Ishikawa (cell line): ENCODE measurements around the gene EVPL.

Source experiments
- CEBPB ChIP-seq: IDR thresholded peaks from 2 replicates; pipeline ENCODE4 v1.6.1; 2012
- CREB1 ChIP-seq: IDR thresholded peaks from 2 replicates; pipeline ENCODE4 v1.6.1; 2012; ENCODE audit warnings: low read depth
- EGR1 ChIP-seq: IDR thresholded peaks from 2 replicates; pipeline ENCODE4 v1.6.1; 2012
- EP300 ChIP-seq: IDR thresholded peaks from 2 replicates; pipeline ENCODE4 v1.6.1; 2012; ENCODE audit warnings: borderline replicate concordance
- FOXM1 ChIP-seq: IDR thresholded peaks from 2 replicates; pipeline ENCODE4 v1.6.1; 2012; ENCODE audit warnings: low read depth, borderline replicate concordance
- MAX ChIP-seq: IDR thresholded peaks from 2 replicates; pipeline ENCODE4 v1.6.1; 2012
- NFIC ChIP-seq: IDR thresholded peaks from 2 replicates; pipeline ENCODE4 v1.6.1; 2012
- RAD21 ChIP-seq: IDR thresholded peaks from 2 replicates; pipeline ENCODE4 v1.6.1; 2012; ENCODE audit warnings: low read depth
- REST ChIP-seq: IDR thresholded peaks from 2 replicates; pipeline ENCODE4 v1.6.1; 2012; ENCODE audit warnings: low read depth, mild to moderate bottlenecking
- TAF1 ChIP-seq: IDR thresholded peaks from 2 replicates; pipeline ENCODE4 v1.6.1; 2012; ENCODE audit warnings: low read depth, mild to moderate bottlenecking
- TCF12 ChIP-seq: IDR thresholded peaks from 2 replicates; pipeline ENCODE4 v1.6.1; 2012; ENCODE audit warnings: low read depth
- TEAD4 ChIP-seq: IDR thresholded peaks from 2 replicates; pipeline ENCODE4 v1.6.1; 2012
- USF1 ChIP-seq: IDR thresholded peaks from 2 replicates; pipeline ENCODE4 v1.6.1; 2012
- YY1 ChIP-seq: IDR thresholded peaks from 2 replicates; pipeline ENCODE4 v1.6.1; 2012; ENCODE audit warnings: low read depth
- ZBTB7A ChIP-seq: IDR thresholded peaks from 2 replicates; pipeline ENCODE4 v1.6.1; 2012; ENCODE audit warnings: low read depth

EVPL gene

GRCh38 chr17:76027159-76027839 is at the start of gene EVPL:
TSS of gene EVPL (minus strand) at chr17:76027306. CDS start at chr17:76027198, 108 bp downstream.
- TF ChIP-seq CREB1 (no peak), TAF1 (peak; percentile 51; the same call in 1 of the 2 replicates), MAX (peak; percentile 89), TCF12 (0 out of 2 replicates have a peak, but pooled peaks have one; percentile 30), TEAD4 (no peak), CEBPB (no peak), FOXM1 (no peak), YY1 (no peak)

- no peak for TF ChIP-seq ZBTB7A
- TF ChIP-seq MAX = peak; percentile 67
Observed at GRCh38 chr17:76076146-76076764, 49.1 kb upstream of the EVPL start.

- no peak for TF ChIP-seq CREB1
- peak; percentile 20 for TF ChIP-seq RAD21
- no peak for TF ChIP-seq USF1
- TF ChIP-seq EP300 = no peak
- TF ChIP-seq TEAD4 = peak; percentile 34; the same call in 1 of the 2 replicates
- no peak; the same call in 1 of the 2 replicates for TF ChIP-seq MAX
- TF ChIP-seq NFIC = 0 out of 2 replicates have a peak, but pooled peaks have one; percentile 15
- no peak for TF ChIP-seq EGR1
- no peak for TF ChIP-seq TAF1
Observed at GRCh38 chr17:76075364-76076145, 48.4 kb upstream of the EVPL start.

GRCh38 chr17:76074390-76075363 is 47.6 kb upstream of the EVPL start, which contains the start of gene GALR2:
TSS of gene GALR2 (plus strand) at chr17:76074781. CDS start at chr17:76074884, 103 bp downstream.
- TF ChIP-seq REST (no peak), ZBTB7A (no peak), EP300 (no peak), RAD21 (no peak), YY1 (no peak), CEBPB (no peak), TEAD4 (no peak), NFIC (no peak), MAX (no peak; the same call in 1 of the 2 replicates), USF1 (no peak), TAF1 (no peak), EGR1 (no peak), FOXM1 (no peak)

GRCh38 chr17:76072148-76072858 is 45.2 kb upstream of the EVPL start, which contains the start of gene SRP68:
TSS of gene SRP68 (minus strand) at chr17:76072517. CDS start at chr17:76072491, 26 bp downstream.
- TF ChIP-seq NFIC = no peak; the same call in 1 of the 2 replicates
- TF ChIP-seq MAX = peak; percentile 98
- TF ChIP-seq EGR1 = peak; percentile 64; the same call in 1 of the 2 replicates
- no peak for TF ChIP-seq RAD21
- peak; percentile 72; the same call in 1 of the 2 replicates for TF ChIP-seq EP300
- TF ChIP-seq USF1 = peak; percentile 1; the same call in 1 of the 2 replicates
- peak; percentile 81; the same call in 1 of the 2 replicates for TF ChIP-seq TCF12
- TF ChIP-seq CREB1 = no peak
- peak; percentile 100 for TF ChIP-seq YY1
- peak; percentile 98 for TF ChIP-seq TAF1
- peak; percentile 77; the same call in 1 of the 2 replicates for TF ChIP-seq ZBTB7A
- TF ChIP-seq CEBPB = no peak
- peak; percentile 14; the same call in 1 of the 2 replicates for TF ChIP-seq REST
- TF ChIP-seq FOXM1 = no peak
- TF ChIP-seq TEAD4 = no peak
